ENCODE results near the gene AURKAIP1. TPM values are rescaled to one million over a fixed set of nuclear protein-coding genes. Genes with fewer than 3 reads are reported as not detected.
A peak's percentile ranks its signal among the peaks of the same experiment; 100 is the strongest.
"Not testable (repeated sequence)": the region's sequence is repeated elsewhere in the genome, so short reads cannot be mapped to it uniquely, and the experiment has no call there.

AURKAIP1 gene
- total RNA-seq, 1 donor from 2014 or later: 46.9 TPM

DNA sequence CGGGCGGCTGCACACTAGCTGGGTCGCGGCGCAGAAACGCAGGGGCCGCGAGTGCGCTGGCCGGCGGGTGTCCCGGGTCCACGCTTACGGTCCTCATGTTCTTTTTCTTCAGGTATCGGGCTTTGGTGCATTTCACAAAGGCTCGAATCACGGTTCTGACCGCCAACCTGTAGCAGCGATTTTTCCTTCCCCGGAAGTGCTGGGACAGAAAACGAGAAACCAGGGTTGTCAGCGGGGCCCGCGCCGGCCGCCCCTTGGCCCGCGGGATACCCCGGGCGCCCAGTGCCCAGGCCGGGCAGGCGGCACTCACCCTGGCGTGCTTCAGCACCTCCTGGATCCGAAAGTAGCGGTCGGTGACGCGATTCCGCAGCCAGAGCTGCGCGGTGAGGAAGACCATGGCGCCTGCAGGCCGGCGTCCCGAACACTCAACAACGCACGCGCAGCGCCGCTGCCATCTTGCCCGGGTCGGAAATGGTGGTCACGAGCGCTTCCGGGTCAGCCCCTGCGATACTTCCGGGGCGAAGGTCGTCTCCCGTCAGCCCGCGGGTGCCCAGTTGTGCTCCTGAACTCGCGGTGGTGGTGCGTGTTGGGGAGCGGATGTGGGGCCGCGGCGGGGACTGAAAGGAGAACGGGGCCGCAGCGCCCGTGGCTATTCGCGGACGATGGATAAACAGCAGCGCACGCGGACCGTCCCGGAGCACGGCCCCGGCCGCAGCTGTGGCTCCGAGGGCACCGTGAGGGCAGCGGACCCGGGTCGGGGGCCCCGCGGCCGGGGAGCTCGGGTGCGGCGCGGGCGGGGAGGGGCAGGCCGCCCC is 32.0 kb upstream of the AURKAIP1 start, which contains the start of gene MRPL20:
Gene MRPL20, minus strand, starts transcription at position 473 of the 815 bp plus-strand sequence. Its CDS starts 76 bp downstream, at position 397.
- peak; percentile 96 for DNase-seq (ENCODE audit: low spot score)

DNA sequence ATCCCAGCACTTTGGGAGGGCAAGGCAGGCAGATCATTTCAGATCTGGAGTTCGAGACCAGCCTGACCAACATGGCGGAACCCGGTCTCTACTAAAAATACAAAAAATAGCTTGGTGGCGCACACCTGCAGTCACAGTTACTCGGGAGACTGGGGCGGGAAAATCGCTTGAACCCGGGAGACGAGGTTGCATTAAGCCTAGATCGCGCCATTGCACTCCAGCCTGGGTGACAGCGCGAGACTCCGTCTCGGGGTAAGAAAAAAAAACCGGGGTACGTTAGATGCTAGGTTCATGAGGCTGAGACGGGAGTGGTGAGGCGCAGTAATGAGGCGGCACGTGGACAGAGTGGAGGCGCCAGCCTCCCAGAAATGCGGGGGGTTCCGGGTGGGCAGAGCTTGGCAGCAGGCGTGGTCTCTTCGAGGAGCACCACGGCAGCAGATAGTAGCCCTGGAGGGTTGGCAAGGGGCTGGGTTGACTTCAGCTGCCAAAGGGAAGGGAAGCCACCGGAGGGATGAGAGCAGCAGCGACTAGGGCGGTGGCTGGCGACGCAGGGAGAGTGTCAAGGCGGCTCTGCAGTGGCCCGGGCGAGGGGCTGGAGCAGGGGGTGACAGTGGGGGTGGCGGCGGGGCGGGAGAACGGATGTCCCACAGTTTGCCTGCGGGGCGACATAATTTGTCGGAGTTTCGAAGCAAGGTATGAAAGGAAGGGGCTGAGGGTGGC is 31.3 kb upstream of the AURKAIP1 start:
- DNase-seq (ENCODE audit: low spot score): no peak

DNA sequence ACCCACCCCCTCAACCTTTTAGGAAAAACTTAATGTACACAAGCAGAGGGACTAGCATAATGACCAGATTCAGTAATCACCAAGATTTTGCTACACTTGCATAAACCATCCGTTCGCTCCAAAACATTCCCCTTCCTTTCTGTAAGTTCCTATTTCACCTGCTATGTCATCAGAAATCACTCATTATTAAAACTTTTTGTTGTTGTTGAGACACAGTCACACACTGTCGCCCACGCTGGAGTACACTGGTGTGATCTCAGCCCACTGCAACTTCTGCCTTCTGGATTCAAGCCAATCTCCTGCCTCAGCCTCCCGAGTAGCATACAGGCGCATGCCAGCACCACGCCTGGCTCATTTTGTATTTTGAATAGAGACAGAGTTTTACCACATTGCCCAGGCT is 28.6 kb upstream of the AURKAIP1 start:
- DNase-seq (ENCODE audit: low spot score): no peak

DNA sequence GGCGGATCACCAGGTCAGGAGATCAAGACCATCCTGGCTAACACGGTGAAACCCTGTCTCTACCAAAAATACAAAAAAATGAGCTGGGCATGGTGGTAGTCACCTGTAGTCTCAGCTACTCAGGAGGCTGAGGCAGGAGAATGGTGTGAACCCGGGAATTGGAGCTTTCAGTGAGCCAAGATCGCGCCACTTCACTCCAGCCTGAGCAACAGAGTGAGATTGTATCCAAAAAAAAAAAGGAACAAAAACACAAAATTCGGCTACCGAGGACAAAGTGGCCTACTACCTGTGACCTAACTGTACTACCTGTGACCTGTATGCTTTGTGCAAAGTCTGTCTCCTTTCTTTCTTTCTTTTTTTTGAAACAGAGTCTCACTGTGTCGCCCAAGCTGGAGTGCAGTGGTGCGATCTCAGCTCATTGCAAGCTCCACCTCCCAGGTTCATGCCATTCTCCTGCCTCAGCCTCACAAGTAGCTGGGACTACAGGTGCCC is 27.9 kb upstream of the AURKAIP1 start:
- not testable (repeated sequence) for DNase-seq (ENCODE audit: low spot score)

DNA sequence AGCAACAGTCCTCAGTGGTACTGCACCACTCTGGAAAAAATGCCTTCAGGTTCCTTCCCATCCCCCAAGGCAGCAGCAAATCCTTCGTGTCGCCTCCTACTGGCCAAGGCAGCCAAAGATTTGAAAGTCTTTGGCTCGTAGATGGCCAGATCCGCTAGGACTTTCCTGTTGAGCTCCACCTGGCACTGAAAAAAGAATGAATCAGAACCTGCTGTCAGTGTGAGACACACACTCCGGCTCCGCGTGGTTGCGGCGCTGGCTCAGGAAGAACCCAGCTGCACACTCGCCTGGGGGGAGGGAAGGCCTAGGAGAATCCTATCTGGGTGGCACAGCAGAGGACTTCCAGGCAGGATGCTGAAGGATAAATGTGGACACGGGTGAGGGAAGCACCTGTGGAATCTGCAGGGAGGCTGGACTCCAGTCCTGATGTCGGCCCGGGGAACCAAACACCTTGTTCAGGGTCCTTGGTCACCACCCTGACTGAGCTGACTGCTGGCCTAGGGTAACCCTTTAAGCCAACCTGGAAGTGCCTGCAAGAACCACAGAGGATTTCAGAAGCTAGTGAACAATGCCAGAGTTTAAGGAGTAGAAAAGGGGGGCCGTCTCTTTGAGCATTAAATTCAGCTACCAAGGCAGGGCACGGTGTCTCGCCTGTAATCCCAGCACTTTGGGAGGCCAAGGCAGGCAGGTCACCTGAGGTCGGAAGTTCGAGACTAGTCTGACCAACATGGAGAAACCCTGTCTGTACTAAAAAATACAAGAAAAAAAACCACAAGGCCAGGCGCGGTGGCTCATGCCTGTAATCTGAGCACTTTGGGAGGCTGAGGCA is 27.3 kb upstream of the AURKAIP1 start:
- DNase-seq (ENCODE audit: low spot score): no peak

DNA sequence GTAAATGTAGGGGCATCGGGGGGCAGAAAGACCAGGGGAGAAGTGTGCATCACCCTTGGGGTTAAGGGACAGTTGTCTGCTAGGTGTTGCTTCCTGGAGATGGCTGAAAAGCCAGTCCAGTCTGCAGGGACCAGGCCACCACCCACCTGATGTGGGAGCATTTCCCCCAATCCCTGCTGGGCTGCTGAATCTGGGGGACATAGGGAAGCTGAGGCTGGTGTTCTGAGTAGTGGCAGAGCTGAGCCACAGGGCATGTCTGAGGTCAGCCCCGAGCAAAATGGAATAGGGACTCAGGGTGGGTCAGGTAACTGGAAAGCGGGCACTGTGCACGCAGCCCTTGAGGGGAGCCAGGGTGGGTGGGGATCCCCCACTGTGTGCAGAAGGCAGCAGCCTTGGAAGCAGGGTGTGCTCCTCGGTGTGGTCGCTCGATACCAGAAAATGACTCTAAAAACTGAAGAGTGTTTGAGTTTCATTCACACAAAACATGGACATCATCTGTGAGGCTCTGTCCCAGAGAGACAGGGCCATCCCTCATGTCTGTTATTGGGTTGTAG is 26.5 kb upstream of the AURKAIP1 start:
- DNase-seq (ENCODE audit: low spot score): no peak

DNA sequence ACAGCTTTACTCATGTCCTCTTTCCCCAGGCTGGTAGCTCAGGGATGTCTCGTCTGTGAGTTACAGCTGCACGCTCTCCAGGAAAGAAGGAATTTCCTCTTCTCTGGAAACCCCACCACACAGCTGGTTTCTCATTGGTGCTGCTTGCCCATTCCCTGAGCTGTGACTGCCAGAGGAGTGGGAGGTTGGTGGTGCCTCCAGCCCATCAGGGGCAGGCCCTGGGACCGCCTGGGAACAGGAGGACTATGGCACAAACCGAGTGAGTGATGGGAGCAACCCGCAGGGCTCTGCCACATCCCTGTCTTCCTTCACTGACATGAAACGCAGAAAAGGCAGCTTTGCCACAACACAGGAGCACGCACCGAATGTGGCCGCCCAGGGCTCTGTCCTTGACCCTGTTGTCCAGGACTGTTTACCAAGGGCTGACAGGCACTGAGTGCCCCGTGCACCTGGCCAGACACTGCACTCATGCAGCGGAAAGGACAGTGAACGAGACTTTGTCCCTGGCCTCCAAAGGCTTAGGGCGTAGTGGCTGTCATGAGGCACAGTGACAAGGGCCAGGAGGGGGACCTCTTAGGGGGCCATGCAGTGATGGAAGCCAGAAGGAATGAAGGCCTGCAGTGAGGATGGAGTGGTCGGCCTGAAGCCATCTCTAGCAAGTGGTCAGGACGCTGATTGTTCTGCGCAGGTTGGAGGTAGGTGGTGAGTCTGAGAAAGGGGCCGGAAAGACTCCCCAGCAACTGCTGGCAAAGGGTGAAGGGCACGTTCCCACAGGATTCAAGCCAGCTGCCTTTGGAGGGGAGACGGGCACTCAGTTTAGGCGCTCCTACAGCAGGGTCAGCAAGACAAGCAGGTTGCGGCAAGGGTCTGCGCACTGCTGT is 25.8 kb upstream of the AURKAIP1 start:
- no peak for DNase-seq (ENCODE audit: low spot score)

DNA sequence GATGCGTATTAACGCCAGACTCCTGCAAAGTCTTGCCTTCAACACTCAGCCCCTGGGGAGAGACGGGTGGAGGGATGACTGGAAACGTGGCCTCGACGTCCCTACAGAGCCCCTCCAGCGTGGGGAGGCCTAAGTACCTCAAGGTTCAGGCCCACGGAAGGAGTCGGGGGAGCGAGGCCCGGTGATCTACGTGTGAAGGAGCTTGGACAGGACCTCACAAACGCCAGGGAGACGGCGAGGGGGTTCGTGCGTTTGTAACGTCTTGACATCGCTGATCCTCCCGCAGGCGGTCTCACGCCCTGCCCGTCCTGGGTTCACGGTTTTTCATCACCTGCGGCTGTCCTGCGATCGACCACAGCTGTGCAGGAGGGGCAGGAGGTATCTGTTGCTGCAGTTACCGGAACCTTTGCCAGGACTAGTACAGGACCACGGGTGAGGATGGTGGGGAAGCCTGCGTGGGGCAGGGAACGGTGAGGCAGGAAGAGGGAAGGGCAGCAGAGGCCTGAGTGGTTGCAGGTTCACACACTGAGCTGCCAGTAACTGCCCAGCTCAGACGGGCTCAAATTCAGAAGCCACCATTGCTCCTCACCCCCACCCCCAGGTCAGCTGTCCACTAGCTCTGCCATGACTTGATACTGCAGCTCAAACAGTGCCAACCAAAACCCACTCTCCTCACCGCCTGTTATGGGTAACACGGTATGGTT is 25.0 kb upstream of the AURKAIP1 start:
- no peak for DNase-seq (ENCODE audit: low spot score)

DNA sequence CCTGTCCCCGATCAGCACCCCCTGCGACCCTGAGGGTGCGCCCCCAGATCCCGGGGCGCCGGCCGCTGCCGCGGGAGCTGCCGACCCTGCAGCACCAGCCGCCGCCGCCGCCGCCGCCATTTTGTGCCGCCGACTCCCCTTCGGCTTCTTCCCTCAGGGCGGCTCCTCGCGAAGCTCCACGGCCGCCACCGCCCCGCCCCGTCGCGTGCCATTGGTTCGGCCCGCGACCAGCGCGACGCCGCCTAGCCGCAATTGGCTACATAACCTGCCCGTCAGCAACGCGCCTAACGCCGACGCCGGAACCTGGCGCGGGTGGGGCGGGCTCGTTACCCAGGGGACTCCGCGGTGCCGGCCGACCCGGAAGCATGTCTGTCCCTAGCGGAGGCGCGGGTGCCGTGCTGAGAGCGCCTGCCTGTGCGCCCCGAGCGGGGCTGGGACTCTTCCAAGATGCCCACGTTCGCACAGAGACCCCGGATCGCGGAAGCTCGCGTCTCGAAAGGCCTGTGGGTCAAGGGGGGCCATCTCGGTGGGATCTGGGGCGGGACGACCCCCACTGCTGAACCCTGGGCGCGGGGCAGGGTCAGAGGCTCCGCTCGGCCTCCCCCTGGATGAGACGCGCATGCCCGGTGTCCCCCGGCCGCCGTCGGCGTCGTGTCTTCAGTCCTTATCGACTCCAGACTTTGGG is 24.3 kb upstream of the AURKAIP1 start, which contains the start of gene CCNL2:
Gene CCNL2, minus strand, starts transcription at position 149 of the 685 bp plus-strand sequence. Its CDS starts 29 bp downstream, at position 120.
- DNase-seq (ENCODE audit: low spot score): peak; percentile 99

DNA sequence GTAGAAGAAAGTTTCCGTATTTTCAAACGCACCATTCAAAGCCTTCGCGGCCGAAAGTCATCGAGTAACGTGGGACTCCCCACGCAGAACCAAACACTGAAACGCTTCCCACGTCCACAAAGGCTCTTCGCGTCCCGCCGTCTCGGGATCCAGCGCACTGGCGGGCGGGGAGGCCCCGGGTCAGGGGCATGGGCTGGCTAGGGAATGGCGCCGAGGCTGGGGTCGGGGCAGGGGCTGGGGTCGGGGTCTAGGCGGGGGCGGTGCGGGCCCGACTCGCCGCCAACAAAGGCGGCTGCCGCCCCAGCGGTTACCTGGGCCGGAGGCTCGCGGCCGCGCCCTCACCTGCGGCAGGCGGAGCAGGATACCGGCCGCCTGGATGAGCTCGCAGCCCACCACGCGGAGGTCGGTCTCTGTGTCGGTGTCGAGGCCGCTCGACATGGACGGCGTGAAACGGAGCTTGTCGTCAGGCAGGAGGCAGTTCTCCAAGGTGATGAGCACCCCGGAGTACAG is 23.7 kb upstream of the AURKAIP1 start:
- DNase-seq (ENCODE audit: low spot score): no peak

DNA sequence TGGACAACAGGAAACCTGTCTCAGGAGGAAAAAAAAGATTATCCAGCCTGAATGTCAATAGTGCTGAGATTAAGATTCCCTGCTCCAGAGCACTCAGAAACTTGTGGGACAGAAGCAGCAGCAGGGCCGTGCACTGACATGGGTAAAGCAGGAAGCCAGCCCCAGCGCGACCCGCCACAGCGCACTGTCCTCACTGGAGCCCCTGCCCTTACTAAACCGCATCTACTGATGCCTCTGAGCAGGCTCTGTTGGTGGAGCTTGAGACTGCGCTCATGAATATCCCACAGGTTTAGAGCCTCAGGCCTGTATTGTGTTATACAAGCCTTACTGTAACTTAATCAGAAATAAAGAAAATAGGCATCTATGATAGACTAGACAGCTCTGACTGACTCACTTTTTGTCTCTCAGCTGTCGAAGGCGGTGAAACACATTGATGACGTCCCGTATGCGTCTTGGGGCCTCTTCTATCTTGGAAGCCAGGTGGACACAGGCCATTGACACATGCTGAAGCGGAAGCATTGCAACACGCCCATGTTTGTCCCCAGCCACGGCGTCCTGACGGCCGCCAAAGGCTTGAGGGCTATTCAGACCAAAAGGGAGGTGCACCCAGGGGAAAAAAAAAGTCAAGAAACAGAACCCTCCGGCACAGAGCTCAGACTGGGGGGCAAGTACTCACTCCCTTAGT is 23.0 kb upstream of the AURKAIP1 start:
- DNase-seq (ENCODE audit: low spot score): no peak

DNA sequence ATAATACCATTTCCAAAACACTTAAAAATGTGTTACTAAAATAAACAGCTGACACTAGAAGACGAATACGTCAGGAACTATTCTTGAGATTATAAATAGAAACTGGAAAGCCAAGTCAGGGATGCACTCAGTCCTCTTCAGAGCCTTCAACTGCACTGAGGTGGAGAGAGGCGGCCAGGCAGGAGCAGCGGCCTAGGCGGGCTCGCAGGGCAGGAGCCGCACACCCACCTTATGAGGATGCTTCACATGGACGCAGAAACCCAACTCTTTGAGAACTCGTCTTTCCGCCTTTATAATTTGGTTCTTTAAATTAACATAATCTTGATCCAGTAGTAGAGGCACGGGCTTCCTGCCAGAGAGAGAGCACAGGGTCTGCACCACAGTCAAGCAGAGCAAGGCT is 20.2 kb upstream of the AURKAIP1 start:
- DNase-seq (ENCODE audit: low spot score): no peak

DNA sequence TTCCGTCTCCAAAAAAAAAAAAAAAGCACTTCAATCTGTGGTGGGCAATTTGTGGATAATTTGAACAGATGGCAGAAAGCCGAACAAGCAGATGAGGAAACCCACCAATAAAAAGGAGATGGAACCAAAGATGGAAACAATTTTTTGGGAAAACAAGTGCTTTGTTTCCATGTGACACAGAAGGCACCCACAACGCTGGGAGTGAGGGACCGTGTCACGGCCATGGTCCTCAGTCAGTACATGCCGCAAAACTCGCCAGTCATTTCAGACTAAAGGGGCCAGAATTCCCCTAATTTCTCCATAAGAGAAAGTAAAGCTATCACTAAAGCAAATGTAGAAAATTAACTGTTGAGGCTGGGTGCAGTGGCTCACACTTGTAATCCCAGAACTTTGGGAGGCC is 19.1 kb upstream of the AURKAIP1 start:
- DNase-seq (ENCODE audit: low spot score): no peak

DNA sequence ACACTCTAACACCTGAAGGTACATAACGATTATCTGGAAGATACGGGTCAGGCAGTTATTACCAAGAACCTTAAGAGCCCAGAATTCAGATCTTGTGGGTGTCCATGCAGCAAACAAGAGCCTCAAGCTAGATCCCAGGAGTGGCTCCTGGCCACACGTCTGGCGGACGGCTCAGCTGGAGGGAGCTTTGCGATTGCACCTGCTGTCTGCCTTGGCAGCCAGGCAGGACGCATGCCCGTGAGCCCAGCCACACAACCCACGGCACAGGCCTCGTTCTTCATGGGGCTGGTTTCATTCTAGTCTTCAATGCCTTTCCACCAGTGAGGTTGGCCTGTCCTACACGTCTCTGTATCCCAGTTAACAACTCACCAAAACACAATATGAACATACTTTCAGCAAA is 18.4 kb upstream of the AURKAIP1 start:
- no peak for DNase-seq (ENCODE audit: low spot score)

DNA sequence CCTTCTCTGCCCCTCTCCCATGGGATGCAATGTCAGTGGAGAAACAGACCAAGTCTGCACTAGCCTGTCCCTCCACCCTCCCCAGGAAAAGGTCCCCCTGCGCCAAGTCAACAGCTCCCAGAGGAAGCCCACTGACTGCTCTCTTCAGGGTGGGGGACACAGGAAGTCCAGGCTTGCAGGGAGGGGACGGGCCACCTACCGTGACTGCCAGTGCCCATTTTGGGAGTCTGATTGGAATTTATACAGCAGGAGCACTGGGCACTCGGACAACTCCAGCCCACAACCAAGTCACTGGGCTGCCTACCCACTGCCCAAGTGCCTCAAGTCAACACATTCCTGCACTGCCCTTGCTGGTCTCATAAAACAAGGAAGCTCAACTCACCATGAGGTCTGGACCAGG is 18.0 kb upstream of the AURKAIP1 start:
- DNase-seq (ENCODE audit: low spot score): no peak

DNA sequence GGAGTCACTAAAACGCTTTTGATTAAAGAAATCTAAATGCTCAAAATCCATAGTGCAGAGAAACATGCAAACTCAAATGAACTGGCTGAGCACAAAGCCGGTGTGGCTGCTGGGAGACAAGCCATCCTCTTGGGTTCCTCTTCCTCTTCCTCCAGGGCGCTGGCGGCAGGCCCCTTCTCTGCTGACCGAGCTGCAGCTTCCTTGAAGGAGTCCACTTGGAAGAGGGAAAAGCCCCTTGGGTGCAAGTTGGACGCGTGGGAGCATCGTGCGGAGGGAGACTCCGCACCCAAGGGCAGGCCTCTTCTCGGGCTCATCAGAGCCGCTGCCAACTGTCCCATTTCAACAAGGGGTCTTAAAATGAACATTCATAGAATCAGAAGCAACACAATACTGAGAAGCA is 16.2 kb upstream of the AURKAIP1 start:
- no peak for DNase-seq (ENCODE audit: low spot score)

DNA sequence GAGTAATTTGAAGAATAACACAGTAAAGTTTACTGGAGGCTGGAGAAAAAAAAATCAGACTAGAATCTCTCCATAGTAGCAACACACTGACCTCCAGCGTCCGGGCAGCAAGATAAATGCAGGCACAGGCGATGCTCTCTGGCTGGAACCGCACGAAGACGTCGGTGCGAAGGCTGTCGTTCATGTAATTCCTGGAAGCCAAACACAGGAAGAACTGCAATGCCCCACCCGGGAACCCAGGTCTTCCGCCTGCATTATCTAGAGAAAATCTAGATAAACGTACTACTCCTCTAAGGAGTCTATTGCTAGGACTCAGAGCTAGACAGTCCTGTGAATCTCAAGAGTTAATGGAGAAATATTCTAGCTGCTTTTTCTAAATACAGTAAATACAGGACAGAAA is 15.7 kb upstream of the AURKAIP1 start:
- no peak for DNase-seq (ENCODE audit: low spot score)

DNA sequence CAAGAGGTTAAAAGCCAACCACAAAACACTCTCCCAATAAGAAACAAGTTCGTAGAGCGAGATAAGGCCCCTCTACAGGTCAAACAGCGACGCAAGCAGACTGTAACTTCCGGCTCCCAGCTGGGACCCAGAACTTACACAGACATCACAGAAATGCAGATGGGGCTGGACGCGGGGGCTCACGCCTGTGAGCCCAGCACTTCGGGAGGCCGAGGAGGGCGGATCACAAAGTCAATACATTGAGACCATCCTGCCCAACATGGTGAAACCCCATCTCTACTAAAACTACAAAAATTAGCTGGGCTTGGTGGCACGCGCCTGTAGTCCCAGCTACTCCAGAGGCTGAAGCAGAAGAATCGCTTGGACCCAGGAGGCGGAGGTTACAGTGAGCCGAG is 13.1 kb upstream of the AURKAIP1 start:
- no peak for DNase-seq (ENCODE audit: low spot score)
